Glutamatergic neuron (in vitro differentiated cells): ENCODE measurements around the gene FAM120B. TPM values are rescaled to one million over a fixed set of nuclear protein-coding genes. Genes with fewer than 3 reads are reported as not detected.
A peak's percentile ranks its signal among the peaks of the same experiment; 100 is the strongest.

Source experiments
- DNase-seq: peaks from one replicate; pipeline ENCODE4 v3.0.0; 2022
- H3K27ac Mint-ChIP-seq: one replicate; pipeline ENCODE4 v1.8.0; 2020; ENCODE audit warnings: mild to moderate bottlenecking, mixed read lengths, inconsistent platforms; ENCODE audit not compliant: unreplicated experiment
- H3K27me3 Mint-ChIP-seq: one replicate; pipeline ENCODE4 v1.8.0; 2020; ENCODE audit warnings: mild to moderate bottlenecking, moderate library complexity, mixed read lengths, inconsistent platforms; ENCODE audit not compliant: unreplicated experiment
- H3K36me3 Mint-ChIP-seq: one replicate; pipeline ENCODE4 v1.8.0; 2020; ENCODE audit warnings: mild to moderate bottlenecking, mixed read lengths, inconsistent platforms; ENCODE audit not compliant: unreplicated experiment
- H3K4me1 Mint-ChIP-seq: one replicate; pipeline ENCODE4 v1.8.0; 2020; ENCODE audit warnings: mild to moderate bottlenecking, low read depth, mixed read lengths, inconsistent platforms; ENCODE audit not compliant: unreplicated experiment
- H3K4me3 Mint-ChIP-seq: one replicate; pipeline ENCODE4 v1.8.0; 2020; ENCODE audit warnings: mild to moderate bottlenecking, mixed read lengths, inconsistent platforms; ENCODE audit not compliant: unreplicated experiment
- H3K9me3 Mint-ChIP-seq: one replicate; pipeline ENCODE4 v1.8.0; 2020; ENCODE audit warnings: mild to moderate bottlenecking, moderate library complexity, mixed read lengths, inconsistent platforms; ENCODE audit not compliant: unreplicated experiment
- CTCF ChIP-seq: fragments of 200-600 bp; sonication (generic); IDR thresholded peaks from one replicate; pipeline ENCODE4 v1.5.0; 2021; ENCODE audit not compliant: partially characterized antibody, unreplicated experiment
- total RNA-seq: library from RNA; stranded (reverse); fragmentation: NEBNext Ultra II Directional; extraction: Animal tissue kit (Norgen Biotek cat#: 25700); gene quantifications from one replicate; pipeline ENCODE4 v1.2.1, GENCODE V29; 2021; ENCODE audit not compliant: unreplicated experiment

FAM120B gene
- total RNA-seq, 1 donor from 2014 or later, result 48.3 TPM

DNA sequence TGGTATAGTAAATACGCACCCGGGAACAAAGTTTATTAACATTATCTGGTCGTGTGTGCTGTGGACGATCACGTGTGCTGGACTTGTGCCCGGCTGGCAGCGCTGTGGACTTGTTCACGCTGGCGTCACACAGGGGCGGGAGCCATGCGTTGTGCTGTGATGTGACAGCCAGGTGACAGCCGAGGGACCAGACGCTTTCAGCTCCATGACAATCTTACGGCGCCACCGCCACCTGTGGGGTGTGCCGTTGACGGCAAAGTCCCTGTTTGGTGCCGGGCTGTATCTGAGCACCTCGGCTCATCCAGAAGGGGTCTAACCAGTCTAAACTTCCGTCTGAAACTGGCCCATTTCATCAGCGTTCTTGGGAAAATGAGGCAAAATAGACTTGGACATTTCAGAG, 40.9 kb upstream of the FAM120B start:
- Mint-ChIP-seq H3K9me3 (peaks cover 4% of the 10 kb centered on the region), H3K27me3 (peaks cover 3% of the 10 kb centered on the region), H3K4me1 (peaks cover 32% of the 10 kb centered on the region), H3K4me3 (no peak overlapping the region), H3K27ac (peak overlapping the region; percentile 31), H3K36me3 (no peaks in the 10 kb centered on the region)
- no peak for DNase-seq
- TF ChIP-seq CTCF, result no peak

GRCh38 chr6:170266061-170266825, 40.3 kb upstream of the FAM120B start:
- H3K4me3 Mint-ChIP-seq, result no peak overlapping the region
- no peaks in the 10 kb centered on the region for H3K36me3 Mint-ChIP-seq
- peak overlapping the region; percentile 44 for H3K27ac Mint-ChIP-seq
- TF ChIP-seq CTCF, result no peak
- peaks cover 32% of the 10 kb centered on the region for H3K4me1 Mint-ChIP-seq
- H3K9me3 Mint-ChIP-seq, result peaks cover 4% of the 10 kb centered on the region
- no peak for DNase-seq
- H3K27me3 Mint-ChIP-seq, result peaks cover 3% of the 10 kb centered on the region

DNA sequence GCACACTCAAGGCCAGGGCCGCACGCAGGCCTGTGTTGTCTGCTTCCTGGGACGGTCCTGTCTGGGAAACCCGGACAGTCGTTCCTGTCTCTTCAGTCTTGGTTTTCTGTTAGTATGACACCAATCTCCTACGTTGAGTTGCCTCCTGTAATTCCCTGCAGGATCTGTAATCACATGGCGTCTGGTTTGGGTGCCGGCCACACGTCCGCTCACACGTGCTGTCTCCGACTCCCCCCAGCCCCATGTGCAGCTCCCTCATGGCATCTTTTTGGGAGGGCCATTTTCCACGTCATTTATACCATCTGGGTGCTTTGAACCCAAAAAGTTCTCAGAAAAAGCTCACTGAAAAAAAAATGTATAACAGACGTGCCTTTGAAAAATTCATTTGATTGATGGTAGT, 38.9 kb upstream of the FAM120B start:
- no peak for DNase-seq
- Mint-ChIP-seq H3K27ac (no peak overlapping the region), H3K4me3 (no peak overlapping the region), H3K9me3 (peaks cover 4% of the 10 kb centered on the region), H3K27me3 (peaks cover 3% of the 10 kb centered on the region), H3K36me3 (no peaks in the 10 kb centered on the region), H3K4me1 (peaks cover 32% of the 10 kb centered on the region)
- no peak for TF ChIP-seq CTCF

DNA sequence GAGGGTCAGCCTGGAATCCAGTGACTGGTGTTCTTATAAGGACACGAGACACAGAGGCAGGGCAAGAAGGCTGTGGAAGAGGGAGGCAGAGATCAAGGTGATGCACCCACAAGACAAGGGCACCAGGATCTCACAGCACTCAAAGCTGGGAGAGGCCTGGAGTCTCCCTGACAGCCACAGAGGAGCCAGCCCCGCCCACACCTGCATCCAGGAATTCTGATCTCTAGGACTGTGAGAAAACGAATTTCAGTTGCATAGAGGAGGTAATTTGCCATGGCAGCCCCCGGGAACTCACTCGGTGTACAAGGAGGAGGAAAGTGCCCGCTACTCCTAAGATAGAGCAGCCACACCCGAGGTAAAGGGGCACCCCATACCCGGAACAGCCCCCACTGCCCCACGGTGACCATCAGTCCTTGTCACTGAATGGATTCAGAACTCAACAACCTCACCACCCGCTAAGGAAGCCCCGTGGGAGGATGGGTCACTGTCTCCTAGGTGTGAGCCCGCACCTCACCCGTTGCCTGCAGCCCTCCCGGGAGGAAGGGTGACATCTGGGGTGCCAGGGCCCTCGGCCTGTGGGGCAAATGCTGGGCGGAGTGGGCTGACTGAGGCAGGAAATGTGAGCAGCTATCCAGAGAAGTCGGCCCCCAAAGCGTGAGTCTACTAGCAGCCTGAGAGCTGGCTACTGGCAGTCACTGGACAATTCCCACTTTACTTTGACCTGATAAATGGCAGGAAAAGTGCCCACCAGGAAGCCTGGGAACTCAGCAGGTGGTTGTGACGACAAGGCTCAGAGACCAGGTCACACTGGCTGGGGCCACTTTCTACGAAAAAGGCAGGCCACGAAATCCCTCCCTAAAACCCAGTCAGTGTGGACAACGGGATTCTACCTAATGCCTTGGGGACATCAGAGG, 38.1 kb upstream of the FAM120B start:
- Mint-ChIP-seq H3K27me3 (peaks cover 3% of the 10 kb centered on the region), H3K4me1 (peaks cover 30% of the 10 kb centered on the region), H3K9me3 (peaks cover 4% of the 10 kb centered on the region), H3K36me3 (no peaks in the 10 kb centered on the region), H3K4me3 (no peak overlapping the region), H3K27ac (no peak overlapping the region)
- DNase-seq, result no peak
- no peak for TF ChIP-seq CTCF
